ENCODE results near the gene ZC3H7A. TPM values are rescaled to one million over a fixed set of nuclear protein-coding genes. Genes with fewer than 3 reads are reported as not detected.
A peak's percentile ranks its signal among the peaks of the same experiment; 100 is the strongest.

The ZC3H7A gene
- total and polyA plus RNA-seq, 2 of the 13 experiments (the other 11 are each of a cell fraction or from before 2014, with no cell fraction given), result 29.2 to 36.8 TPM

DNA sequence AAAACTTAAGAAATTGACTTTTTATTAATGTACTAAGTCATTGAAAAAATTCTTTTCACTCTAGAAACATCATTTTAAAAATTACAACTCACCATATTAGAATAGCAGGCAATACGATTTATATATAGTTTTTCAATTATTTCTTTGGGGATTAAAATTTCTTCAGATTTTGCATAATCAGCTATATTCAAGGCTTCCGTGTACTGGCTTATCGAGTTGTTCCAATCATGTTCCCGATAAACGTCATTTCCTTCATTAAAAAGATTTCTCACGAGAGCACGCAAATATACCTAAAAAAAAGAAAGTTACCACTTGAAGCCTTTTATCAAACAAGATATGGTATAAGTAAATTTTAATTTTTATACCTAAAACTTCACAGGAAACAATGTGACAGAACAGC, 18.0 kb downstream of the ZC3H7A start:
- Histone ChIP-seq H3K27me3 (ENCODE audit: control insufficient read depth in 1 of 2, insufficient read depth in 2 of 2, low read length in 2 of 2) (no peaks in the 10 kb centered on the region), H3K79me2 (ENCODE audit: insufficient read depth, low read length) (peaks cover 41% of the 10 kb centered on the region), H3K4me3 (replicated peaks in 1 of 3; ENCODE audit: insufficient read depth in 1 of 3, low read depth in 2 of 3, low read length in 3 of 3) (no peak overlapping the region), H2AFZ (ENCODE audit: low read length) (no peak overlapping the region), H3K9me3 (ENCODE audit: low read length) (no peaks in the 10 kb centered on the region), H3K9ac (ENCODE audit: insufficient read depth, low read depth, low read length) (no peak overlapping the region), H3K4me2 (ENCODE audit: low read depth, low read length) (no peak overlapping the region), H3K4me1 (ENCODE audit: insufficient read depth, low read length) (peaks cover 25% of the 10 kb centered on the region), H3K36me3 (replicated peaks in 1 of 2; ENCODE audit: control insufficient read depth in 1 of 2, insufficient read depth in 2 of 2, low read length in 2 of 2) (peaks cover 22 to 68% of the 10 kb centered on the region in 2 experiments), H3K27ac (ENCODE audit: extremely low read length, insufficient read depth, low read length) (no peak overlapping the region), H4K20me1 (ENCODE audit: insufficient read depth, low read length) (no peaks in the 10 kb centered on the region; the same call in 1 of the 2 replicates)
- DNase-seq (ENCODE audit: low spot score), result no peak
- WGBS (ENCODE audit: low lambda C conversion rate), result 98% methylated on average over 7 of the region's 7 CpGs
- in situ Hi-C loops (cut with HindIII; ENCODE audit: extremely low pct_ligation_motif_present, low pct_unique_long_range_greater_than_20kb) (no loop called here), intact Hi-C loops (cut with micrococcal nuclease; ENCODE audit: unreplicated experiment) (no loop called here)
- ChIA-PET CTCF (ENCODE audit: low intra/inter-chr PET ratio, low total read pairs) (no interaction called here), POLR2A (no interaction called here)
- ATAC-seq, result no peak
- no TSS peak for BruUV-seq (replicated peaks)
- FAIRE-seq, result no peak
- no peak for TF ChIP-seq ZNF547 (CRISPR knock-in tag; IDR thresholded peaks at IDR 0.05)
- no peak for TF ChIP-seq CREM (IDR thresholded peaks at IDR 0.05)
- no peak for TF ChIP-seq CREM (CRISPR knock-in tag; IDR thresholded peaks at IDR 0.05)
- TF ChIP-seq MAFK (conservative IDR thresholded peaks at IDR 0.05 in 1 of 2, IDR thresholded peaks at IDR 0.05 in 1 of 2; ENCODE audit: low read length in 2 of 2), result peak; percentile 96 to 97
- TF ChIP-seq MAFF (IDR thresholded peaks at IDR 0.05; ENCODE audit: low read depth, low read length), result peak; percentile 95
- TF ChIP-seq ZNF264 (CRISPR knock-in tag; IDR thresholded peaks at IDR 0.05), result no peak
- no peak for TF ChIP-seq ZNF275 (CRISPR knock-in tag; IDR thresholded peaks at IDR 0.05; ENCODE audit: borderline replicate concordance)

DNA sequence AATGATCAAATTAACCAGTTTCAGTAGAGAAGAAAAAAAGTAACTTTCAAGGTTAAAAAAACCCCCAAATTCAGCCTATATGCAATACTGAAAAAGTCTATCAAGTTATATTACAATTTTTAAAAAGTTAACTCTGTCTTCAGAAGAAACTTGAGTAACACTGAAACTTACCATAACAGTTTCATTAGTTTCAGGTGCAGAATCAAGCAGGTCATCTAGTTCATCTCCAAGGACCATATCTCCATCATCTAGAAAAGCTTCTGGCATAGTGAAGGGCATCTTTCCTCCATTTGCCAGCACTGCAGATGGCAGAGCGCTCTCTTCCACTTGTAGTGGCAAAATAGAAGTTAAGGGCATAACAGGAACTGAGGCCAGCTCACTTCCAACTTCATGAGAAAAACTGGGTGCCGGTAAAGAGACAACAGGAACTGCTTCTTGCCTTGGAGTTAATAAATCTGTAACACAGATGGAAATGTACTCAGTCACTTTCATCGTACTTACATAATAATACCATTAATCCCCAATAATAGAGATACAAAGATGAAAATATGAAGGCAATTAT, 22.9 kb downstream of the ZC3H7A start:
- Histone ChIP-seq H3K4me3 (replicated peaks in 1 of 3; ENCODE audit: insufficient read depth in 1 of 3, low read depth in 2 of 3, low read length in 3 of 3) (no peak overlapping the region), H3K4me2 (ENCODE audit: low read depth, low read length) (no peak overlapping the region), H3K4me1 (ENCODE audit: insufficient read depth, low read length) (no peaks in the 10 kb centered on the region), H3K36me3 (replicated peaks in 1 of 2; ENCODE audit: control insufficient read depth in 1 of 2, insufficient read depth in 2 of 2, low read length in 2 of 2) (peaks cover 36 to 80% of the 10 kb centered on the region in 2 experiments), H2AFZ (ENCODE audit: low read length) (no peak overlapping the region), H3K9ac (ENCODE audit: insufficient read depth, low read depth, low read length) (no peak overlapping the region), H3K79me2 (ENCODE audit: insufficient read depth, low read length) (no peaks in the 10 kb centered on the region), H3K27me3 (ENCODE audit: control insufficient read depth in 1 of 2, insufficient read depth in 2 of 2, low read length in 2 of 2) (no peaks in the 10 kb centered on the region), H4K20me1 (ENCODE audit: insufficient read depth, low read length) (no peaks in the 10 kb centered on the region), H3K9me3 (ENCODE audit: low read length) (no peaks in the 10 kb centered on the region), H3K27ac (ENCODE audit: extremely low read length, insufficient read depth, low read length) (no peak overlapping the region)
- no peak for ATAC-seq
- no peak for FAIRE-seq
- no peak for DNase-seq (ENCODE audit: low spot score)
- TF ChIP-seq HES4 (CRISPR knock-in tag; IDR thresholded peaks at IDR 0.05; ENCODE audit: borderline replicate concordance) (no peak), CREM (IDR thresholded peaks at IDR 0.05) (no peak), CREM (CRISPR knock-in tag; IDR thresholded peaks at IDR 0.05) (0 out of 2 replicates have a peak, but pooled peaks have one; percentile 12), NFAT5 (CRISPR knock-in tag; IDR thresholded peaks at IDR 0.05) (no peak)
- POLR2A ChIA-PET, result interaction anchor here (0.6 to 3.2 kb wide), 2 partner anchors 11 to 23 kb away, joined by 3 to 12 read pairs; partner anchors contain the start of gene ZC3H7A
- intact Hi-C loops (cut with micrococcal nuclease; ENCODE audit: unreplicated experiment) (no loop called here), in situ Hi-C loops (cut with HindIII; ENCODE audit: extremely low pct_ligation_motif_present, low pct_unique_long_range_greater_than_20kb) (no loop called here)
- 99% methylated on average over 3 of the region's 3 CpGs for WGBS (ENCODE audit: low lambda C conversion rate)
- no TSS peak for BruUV-seq (replicated peaks)
- CTCF ChIA-PET (ENCODE audit: low intra/inter-chr PET ratio, low total read pairs), result no interaction called here

All from HepG2 (cell line).